DMS79 treated with DMSO at 0.1 percent for 48 hours (cell line): ENCODE results near the gene ARHGEF19.
"Not testable (repeated sequence)": the region's sequence is repeated elsewhere in the genome, so short reads cannot be mapped to it uniquely, and the experiment has no call there.

Source experiments
- DNase-seq: peaks from one replicate; lab custom pipeline; 2025; lab: John Stamatoyannopoulos, UW

ARHGEF19 gene

DNA sequence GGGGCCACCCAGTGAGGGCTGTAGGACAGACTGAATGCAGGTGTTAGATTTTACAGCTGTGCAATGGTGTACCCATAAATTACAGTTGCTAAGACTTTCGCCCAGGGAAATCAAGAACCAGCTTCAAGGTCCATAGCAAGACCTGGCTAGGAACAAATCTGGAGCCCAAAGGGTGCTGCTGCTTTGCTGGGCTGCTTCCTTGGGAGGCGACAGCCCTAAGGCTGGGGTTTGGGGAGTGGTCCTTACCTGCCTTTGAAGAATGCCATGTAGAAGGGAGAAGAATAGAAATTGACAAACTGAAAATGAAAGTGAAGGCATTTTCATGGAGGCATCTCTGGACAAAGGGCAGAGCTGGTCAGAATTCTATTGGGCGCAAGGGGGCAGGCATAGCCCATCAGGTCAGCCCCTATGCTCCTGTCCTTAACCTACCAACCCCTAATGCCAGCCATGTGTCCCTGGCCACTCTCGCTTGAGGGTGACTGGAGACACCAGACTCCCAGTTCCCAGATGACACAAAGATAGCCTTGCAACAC is 7.6 kb upstream of the ARHGEF19 start:
- no peak for DNase-seq

DNA sequence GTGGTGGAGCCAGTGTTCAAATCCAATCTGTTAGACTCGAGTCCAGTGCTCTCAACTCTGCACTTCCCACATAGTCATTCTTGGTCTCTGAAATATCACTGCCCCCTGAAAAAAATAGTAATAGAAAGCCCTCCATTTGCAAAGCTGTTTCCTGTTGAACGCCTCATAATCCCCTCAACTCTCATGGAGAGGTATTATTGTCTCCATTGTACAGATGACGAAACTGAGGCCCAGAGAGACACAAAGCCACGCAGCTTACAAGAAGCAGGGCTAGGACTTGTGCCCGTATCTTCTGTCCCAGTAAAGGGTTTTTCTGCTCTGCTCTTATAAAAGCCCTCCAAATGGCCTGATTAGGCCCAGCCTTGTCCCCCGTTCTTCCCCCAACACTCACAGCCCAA is 6.2 kb upstream of the ARHGEF19 start:
- DNase-seq = no peak

DNA sequence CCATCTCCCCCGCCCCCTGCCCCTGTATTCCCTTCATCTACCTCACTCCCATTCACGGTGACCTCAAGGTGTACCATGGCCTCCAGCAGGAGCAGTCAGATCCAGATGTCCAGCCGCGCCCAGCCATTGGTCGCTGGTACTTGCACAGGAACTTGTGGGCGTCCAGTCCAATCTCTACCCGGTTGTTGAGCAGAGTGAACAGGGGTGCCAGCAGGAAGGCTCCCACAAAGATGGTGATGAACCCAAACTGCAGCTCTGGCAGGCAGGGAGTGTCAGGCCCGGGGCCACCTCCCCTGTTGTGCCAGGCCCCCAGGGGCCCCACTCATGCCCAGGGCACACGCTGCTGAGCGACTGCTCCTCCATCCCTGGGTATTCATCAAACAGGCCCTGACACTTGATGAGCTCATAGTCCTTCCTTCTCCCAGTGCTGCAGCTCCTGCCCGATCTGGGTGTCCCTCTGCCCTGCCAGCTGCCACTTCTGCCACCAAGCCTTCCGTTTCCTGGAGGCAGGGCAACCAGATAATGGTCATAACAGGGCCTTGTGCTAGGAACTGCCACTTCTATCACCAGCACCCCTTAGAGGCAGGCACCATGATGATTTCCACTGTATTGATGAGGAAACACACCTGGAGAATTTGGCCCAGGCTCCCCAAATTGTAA is 5.7 kb upstream of the ARHGEF19 start:
- DNase-seq = no peak

DNA sequence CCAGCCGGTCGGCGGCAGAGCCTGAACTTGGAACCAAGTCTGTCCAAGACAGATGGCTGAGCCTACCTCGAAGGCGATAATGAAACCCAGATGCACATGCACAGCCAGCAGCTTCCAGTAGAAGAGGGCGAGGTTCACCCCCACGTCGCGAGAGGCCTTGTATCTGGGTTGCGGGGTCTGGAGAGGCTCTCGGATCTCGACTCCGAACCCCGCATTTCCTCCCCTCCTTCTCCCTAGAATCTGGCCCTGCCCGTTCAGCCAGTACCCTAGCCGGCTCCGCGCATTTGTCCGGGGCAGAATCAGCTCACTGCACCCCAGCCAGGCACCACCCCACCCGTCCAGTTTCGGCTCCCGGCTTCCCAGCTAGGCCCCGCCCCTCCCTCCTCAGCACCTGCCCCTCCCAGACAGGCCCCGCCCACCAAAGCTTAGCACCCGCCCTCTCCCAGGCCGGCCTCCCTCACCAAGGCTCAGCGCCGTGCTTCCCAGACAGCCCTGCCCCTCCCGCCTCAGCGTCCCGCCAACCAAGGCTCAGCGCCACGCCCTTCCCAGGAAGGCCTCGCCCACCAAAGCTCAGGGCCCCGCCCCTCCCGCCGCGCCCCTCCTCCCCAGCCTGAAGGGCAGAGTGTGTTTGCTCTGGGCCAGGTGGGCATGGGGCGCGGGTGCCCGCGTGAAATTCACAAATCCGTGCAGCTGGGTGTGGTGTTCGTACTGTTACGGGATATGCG is 4.8 kb upstream of the ARHGEF19 start:
- DNase-seq = peak; percentile 91

DNA sequence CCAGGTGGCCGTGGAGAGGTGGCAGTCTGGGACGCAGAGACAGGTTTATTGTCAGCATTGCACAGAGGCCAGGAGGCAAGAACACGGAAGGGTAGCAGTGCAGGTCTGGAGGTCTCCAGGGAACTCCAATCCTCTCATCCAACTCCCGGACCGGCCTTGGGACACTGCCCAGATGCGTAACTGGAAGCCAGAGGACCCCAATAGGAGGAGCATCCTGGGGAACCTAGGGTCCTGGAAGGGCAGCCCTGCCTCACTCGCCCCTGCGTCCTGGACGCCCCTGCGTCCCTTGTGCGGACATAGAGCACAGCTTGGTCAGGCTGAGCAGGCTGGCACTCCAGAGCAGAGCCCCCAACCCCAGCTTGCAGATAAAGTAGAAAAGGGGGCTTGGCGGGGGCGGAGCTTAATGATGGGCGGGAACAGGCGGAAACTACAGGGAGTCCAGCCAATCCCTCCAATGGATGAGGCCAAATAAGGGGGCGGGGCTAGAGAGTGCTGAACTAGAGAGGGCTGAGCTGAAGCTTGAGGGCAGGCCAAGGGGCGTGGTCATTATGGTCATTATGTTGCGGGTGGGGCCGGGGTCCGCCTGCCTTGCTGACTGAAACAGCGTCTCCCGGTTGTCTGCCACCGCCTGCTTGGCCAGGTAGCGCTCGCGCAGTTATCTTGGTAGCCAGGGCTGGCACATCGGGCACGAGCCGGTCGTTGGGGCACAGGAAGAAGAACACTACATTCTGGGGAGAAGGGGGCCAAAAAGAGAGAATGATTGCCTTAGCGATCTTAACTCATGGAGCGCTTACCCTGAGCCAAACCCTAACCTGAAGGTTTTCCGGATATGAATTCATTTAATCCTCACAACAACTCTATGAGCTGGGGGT is 3.7 kb upstream of the ARHGEF19 start:
- DNase-seq = peak; percentile 84

DNA sequence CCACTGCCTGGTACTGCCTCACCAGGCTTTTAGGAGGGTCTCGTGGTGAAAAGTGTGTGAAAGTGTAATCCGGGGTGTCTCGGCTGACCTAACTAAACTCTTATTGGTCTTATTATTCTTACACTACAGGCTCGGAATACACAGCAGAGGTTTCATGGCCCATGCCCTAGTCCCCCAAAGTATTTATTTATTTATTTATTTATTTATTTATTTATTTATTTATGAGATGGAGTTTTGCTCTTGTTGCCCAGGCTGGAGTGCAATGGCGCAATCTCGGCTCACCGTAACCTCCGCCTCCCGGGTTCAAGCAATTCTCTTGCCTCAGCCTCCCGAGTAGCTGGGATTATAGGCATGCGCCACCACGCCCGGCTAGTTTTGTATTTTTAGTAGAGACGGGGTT is 2.8 kb upstream of the ARHGEF19 start:
- not testable (repeated sequence) for DNase-seq

DNA sequence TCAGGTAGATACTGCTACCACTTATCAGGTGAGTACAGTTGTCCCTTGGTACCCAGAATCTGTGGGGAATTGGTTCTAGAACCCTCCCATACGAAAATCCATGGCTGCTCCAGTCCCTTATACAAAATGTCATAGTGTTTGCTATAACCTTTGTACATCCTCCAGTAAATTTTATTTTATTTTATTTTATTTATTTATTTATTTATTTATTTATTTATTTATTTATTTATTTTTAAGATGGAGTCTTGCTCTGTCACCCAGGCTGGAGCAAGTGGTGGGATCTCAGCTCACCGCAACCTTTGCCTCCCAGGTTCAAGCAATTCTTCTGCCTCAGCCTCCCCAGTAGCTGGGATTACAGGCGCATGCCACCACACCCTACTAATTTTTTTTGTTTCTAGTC is 1.1 kb upstream of the ARHGEF19 start:
- DNase-seq = not testable (repeated sequence)

DNA sequence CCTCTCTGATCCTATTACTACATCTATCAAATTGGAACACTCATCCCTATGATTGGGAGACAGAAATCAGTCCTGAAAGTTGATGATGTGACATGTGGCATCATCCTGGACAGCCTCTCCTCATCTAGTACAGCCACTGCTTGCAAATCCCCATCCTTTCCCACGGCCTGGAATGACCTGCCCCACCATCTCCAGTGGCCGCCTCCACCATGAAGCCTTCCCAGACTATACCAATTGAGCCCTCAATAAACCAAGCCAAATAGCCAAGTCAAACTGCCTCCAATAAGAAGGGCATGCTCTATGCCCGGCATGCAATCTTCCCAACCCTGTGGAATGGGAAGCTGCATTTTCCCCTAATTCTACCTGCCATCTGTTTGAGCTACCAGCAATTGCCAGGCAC is 561 bp upstream of the ARHGEF19 start:
- no peak for DNase-seq

DNA sequence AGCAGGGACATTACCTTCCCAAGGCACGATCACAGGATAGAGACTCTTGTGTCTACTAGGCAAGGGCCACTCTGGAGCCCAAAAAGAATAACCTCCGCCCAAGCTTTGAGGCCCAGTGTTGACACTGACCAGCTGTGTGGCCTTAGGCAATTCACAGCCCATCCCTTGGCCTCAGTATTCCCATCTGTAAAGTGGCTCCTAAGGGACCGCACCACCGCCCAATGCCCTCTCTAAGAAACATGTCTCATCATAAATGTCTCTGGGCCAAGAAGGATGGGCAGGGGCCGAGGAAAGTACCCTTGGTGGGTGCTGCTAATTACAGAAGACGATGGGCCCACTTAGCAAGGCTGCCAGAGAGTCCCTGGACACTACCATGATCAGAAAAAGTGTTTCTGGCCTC is 628 bp downstream of the ARHGEF19 start:
- no peak for DNase-seq

DNA sequence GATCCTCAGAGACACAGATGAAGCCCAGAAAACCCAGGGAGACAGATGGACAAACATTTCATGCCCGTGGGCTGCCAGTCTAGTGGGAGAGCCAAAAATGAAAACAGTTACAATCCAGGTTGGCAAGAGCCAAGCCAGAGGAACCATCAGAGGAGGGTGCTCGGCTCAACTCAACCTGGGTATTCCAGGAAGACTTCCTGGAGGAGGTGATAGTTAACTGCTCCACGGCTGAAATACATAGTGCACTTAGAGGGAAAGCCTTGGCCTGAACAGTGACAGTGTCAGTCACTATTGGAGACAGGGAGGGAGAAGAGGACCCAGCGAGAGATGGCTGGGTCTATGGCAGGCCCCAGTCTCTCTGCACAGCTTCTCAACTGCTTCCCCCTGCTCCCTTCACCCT is 1.9 kb downstream of the ARHGEF19 start:
- no peak for DNase-seq

DNA sequence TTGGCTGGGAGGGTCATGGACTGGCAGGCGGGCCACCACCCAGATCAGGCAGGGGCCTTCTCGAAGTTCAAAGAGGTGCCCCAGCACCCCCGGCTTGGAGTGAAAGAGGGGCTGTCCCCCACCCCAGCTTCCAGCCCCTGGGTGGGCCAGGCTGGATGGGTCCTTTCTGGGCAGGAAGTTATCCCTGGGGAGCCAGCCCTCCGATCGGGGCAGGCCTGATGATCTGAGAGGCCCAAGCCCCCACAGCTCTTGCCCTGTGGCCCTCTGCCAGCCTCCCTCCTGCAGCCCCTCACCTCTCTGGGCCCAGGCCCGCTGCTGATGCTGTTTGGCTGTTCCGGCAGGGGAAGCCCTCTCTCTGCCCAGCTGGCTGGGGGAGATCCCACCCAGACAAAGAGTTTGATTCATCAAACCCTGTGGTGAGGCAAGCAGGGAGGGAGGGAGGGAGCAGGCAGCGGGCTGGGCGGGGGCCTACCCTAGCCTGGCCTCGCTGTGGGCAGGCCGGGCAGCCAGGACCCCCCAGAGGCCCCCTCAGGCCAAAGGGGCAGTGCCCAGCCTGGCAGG is 2.5 kb downstream of the ARHGEF19 start:
- DNase-seq = no peak

DNA sequence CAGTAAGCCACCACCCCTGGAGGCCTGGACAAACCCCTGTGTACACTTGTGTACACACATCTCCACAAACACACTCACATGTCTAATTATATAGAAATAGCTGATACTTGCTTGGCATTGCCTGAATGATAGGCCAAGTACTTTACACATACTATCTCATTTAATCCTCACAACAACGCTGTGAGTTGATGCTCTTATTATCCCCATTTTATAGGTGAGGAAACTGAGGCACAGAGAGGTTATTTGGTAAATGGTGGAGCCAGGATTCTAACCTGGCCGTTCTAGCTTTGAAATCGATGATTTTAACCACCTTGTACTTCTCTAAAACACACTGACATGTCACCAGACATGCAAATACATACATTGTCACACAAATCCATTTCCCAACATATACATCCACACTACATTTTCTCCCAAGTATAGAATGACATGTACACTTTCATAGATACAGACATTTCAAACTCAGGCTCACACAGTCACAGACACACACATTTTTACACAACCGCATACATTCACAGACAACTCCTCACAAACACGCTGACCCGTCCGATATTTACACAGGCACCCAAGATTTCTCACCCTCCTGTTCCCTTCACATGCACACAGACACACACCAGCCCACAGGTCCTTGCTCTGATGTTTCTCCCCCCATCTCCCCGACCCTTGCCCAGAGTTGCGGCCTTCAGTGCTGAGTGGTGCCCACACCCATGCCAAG is 3.2 kb downstream of the ARHGEF19 start:
- peak; percentile 15 for DNase-seq

DNA sequence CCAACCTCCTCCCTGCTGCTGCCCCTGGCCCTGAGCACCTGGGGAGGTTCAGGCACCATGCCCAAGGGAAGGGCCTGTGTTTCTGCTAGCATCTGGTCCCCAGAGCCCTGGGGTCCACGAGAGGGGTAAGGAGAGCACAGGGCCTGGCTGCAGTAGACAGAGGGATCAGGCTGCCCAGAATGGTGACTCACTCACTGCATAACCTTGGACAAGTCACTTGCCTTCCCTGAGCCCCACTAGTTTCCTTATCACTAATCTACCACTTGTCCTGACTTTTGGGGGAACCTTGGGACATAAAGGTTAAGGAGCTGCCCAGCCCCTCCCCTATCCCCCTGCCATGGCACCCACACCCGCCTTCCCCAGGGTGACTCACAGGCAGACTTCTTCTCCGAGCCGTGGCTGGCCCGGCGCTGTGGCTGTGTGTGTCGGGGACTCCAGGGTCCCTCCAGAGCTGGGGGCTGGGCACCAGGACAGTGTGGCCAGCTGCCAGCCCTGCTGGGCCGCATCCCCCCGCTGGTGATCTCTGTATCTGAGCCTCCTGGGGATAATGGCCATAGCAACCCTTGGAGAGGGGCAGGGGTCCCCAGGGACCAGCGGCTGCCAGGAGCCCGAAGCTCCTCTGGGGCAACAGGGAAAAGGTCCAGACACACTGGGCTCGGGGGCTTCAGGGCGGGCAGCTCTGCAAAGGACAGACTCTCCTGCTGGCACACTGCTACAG is 4.0 kb downstream of the ARHGEF19 start:
- DNase-seq = no peak

DNA sequence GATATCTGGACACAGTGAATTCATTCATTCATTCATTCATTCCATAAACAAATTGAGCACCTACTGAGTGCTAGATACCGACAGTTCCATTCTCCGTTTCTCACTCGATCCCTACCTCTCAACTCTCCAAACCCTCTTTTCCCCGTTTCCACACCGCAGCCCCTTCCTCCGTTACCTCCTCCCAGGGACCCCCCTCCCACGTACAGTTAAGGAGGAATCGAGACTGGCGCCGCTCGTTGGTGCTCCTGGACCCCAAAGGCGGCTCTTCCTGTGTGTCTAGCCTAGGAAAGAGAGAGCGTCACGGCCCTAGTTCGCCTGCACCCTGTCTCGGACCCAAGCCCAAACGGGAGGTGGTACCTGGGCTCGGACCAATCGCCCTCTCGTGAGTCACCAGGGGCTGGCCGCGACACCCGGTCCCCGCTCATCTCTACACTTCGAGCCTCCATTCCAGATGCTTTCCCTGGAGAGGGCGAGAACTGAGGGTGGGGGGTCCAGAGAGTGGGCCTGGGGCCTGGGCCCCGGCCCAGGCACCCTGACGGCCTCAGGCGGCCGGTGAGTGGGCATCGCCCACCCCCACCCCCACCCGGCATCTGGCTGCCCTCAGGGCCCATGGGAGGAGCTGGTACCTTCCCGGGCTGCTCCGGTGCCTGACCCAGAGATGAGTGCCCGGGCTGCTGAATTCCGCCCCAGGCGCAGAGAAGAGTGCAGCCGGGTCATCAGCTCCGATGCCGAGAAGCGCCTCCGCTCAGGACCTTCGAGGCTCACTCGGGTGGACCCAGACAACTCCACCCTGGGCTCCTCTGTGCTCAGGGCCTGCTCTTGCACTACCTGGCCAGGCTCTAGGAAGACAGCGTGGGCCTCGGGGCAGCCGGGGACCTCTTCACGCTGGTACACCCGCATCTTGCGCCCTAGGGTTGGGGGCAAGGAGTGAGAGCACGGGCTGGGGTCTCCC is 4.9 kb downstream of the ARHGEF19 start:
- DNase-seq = peak; percentile 9

DNA sequence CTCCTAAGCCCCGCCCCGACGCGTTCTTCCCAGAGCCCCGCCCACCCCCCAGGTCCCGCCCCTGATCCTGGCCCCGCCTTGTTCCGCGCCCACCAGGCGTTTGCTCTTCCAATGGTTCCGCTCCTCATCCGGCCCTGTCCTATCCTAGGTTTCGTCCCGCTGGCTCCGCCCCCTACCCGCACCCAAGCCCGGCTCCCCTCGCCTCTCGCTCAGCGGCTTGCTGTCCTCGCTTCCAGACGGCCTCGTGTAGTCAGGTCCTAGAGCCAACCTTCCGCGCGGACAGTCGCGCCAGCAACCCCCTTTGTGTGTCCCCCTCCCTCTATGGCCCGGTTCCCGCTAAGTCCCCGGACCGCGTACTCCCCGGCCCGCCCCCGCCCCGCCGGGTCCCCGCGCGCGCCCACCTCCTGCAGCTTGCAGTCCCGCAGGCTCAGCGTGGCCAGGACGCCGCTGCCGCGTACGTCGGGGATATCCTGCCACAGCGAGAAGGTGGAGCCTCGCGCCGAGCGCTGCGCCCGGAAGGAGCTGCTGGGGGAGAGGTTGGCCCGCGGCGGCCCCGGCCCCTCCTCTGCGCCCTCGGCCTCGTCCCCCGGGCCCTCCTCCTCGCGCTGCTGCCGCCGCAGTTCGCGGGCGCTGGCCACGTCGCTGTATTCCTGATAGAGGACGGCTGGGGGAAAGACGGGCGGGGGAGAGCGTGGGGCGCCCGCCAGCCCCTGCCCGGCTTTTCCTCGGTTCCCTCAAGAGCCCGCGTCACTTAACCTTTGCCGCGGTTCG is 5.7 kb downstream of the ARHGEF19 start:
- peak; percentile 60 for DNase-seq

DNA sequence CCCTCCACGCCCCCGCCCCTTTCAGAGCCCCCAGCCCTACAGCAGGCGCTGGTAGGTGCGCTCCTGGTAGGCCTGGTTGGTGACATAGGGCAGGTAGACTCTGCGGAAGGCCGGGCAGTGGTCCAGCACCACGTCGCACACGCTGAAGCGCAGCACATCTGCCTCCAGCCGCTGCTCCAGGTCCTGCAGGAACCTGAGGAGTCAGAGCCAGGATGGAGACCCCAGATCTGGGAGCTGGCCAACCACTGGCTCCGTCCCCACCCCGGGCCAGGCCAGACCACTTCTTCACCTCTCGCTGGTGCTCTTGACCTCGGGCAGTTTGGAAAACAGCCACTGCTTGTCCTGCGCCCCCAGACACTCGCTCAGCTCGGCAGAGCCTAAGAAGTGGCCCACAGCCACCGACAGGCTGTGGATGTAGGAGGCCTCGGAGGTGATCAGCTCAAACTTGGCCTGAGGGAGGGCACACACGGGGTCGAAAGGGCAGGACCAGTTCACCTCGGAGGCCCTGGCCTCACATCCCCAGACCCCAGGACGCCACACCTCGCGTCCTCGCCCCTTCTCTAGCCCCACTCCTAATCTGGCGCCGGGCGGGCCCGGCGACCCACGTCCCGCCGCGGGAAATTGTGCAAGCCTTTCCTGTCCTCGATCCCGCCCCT is 6.4 kb downstream of the ARHGEF19 start:
- no peak for DNase-seq

DNA sequence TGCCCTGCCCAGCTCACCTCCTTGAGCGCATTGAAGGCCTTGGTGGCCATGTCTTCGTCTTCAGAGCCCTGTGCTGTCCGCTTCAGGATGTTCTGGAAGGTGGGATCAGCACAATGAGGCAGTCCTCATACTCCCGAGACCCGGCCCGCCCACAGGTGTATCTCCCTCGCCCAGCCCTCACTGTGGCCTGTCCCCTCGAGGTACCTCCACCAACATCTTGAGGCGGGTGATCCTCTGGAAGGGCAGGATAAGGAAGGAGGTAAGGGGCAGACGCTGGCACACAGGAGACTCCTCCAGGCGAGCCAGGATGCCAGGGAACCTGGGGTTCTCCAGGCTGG is 7.1 kb downstream of the ARHGEF19 start:
- DNase-seq = no peak

DNA sequence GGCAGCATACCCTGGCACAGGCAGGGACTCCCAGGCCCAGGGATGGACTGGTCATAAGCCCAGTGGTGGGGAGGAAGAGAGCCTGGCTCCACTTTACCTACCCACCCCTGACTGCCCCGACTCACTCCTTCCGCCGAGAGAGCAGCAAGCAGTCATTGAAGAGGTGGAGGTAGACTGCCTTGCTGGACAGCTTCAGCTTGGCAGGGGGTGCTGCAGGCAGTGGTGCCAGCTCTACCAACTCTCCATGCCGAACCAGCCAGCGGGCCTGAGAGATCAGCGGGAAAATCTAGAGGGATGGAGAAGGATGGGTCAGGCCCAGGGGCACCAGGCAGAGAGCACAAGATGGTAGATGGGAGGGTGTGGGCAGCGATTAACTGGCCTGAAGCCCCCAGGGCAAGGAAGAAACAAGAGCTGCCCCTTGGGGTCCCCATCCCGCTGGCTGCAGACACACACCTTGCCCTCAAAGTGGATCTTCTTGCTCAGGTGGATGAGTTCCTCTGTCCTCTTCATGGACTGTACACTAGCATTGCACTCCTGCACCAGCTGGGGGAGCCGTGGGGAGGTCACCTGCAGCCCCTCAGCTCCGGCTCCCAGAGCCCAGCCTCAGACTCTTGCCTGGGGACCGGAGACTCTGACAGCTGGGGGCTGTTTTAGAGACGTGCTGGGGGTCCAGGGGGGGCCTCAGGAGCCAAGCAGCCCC is 7.7 kb downstream of the ARHGEF19 start:
- DNase-seq = no peak
